Measurements from ENCODE around the gene OR2F2.

Gene OR2F2

DNA sequence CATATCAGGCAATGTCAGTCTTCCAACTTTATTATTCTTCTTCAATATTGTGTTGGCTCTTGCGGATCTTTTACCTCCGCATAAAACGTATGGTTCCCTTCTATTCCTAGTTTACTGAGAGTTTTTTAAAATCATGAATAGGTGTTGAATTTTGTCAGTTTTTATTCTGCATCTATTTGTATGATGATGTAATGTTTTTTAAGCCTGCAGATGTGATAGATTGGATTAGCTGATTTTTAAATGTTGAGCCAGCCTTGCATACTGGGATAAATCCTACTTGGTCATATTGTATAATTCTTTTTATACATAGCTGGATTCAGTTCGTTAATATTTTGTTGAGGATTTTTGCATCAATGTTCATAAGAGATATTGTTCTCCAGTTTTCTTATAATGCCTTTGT is 10.4 kb downstream of the OR2F2 start:
- Histone ChIP-seq H3K9ac (ENCODE audit: low read depth, low read length) (no peak overlapping the region), H3K4me1 (ENCODE audit: insufficient read depth, low read length) (no peaks in the 10 kb centered on the region), H3K36me3 (ENCODE audit: insufficient read depth, low read length) (no peaks in the 10 kb centered on the region), H3K9me3 (ENCODE audit: control insufficient read depth, insufficient read depth, low read length) (no peaks in the 10 kb centered on the region)

DNA sequence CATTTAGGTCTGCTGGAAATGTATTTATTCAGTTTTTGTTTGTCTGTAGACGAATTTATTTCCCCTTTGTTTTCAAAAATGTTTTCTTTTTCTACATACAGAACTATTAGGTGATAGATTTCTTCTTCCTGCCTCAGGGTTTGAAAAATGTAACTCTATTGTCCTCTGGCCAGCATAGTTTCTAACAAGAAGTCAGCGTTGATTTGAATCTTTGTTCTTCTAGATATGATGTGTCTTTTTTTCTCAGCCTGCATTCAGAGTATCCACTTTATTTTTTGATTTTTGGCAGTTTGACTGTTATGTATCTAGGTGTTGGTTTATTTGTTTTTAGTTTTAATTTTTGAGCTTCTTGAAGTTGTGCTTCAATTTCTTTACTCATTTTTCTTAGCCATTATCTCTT is 12.1 kb downstream of the OR2F2 start:
- H3K9me3 ChIP-seq (ENCODE audit: control insufficient read depth, insufficient read depth, low read length), result no peaks in the 10 kb centered on the region; the same call in 1 of the 2 replicates
- no peaks in the 10 kb centered on the region for H3K4me1 ChIP-seq (ENCODE audit: insufficient read depth, low read length)
- no peaks in the 10 kb centered on the region for H3K36me3 ChIP-seq (ENCODE audit: insufficient read depth, low read length)
- no peak overlapping the region for H3K9ac ChIP-seq (ENCODE audit: low read depth, low read length)

DNA sequence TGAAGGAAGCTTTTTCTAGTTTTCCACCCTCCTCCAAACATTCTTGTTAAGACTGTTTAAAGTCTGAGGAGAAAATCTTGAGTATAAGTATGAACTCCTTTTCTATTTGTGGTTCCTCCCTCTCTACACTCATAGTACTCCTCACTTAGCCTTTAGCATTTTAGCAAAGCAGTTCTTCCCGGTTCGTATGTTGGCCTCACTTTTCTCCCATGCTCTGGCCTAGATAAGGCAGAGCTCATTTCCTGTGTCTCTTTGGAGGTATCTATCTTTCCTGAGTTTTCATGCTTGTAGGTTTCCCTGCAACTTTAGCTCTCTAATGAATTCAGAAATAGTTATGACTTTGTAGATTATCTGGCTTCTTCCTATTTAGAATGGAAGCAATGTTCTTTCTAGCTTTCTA is 13.7 kb downstream of the OR2F2 start:
- no peak overlapping the region for H3K9ac ChIP-seq (ENCODE audit: low read depth, low read length)
- H3K4me1 ChIP-seq (ENCODE audit: insufficient read depth, low read length), result no peaks in the 10 kb centered on the region
- no peaks in the 10 kb centered on the region; the same call in 1 of the 2 replicates for H3K9me3 ChIP-seq (ENCODE audit: control insufficient read depth, insufficient read depth, low read length)
- no peaks in the 10 kb centered on the region for H3K36me3 ChIP-seq (ENCODE audit: insufficient read depth, low read length)

DNA sequence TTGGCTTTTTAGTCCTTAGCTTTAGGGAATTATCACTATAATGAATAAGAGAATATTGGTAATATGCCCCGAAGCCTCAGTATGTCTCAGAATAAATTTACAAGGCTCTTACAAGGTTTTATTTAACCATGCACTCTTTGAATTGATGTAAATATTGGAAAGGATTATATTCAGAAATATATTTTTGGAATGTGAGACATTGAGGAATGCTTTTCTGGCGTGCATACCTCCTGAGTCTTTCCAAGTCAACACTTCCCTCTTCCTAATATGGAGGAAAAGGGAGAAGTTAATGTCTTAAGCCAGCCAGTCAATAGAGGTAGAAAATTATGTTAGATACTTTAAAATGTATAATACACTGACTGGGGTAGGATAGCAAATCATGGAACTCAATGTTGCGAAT is 18.4 kb downstream of the OR2F2 start:
- Histone ChIP-seq H3K9me3 (ENCODE audit: control insufficient read depth, insufficient read depth, low read length) (no peaks in the 10 kb centered on the region; the same call in 1 of the 2 replicates), H3K9ac (ENCODE audit: low read depth, low read length) (no peak overlapping the region), H3K4me1 (ENCODE audit: insufficient read depth, low read length) (no peaks in the 10 kb centered on the region), H3K36me3 (ENCODE audit: insufficient read depth, low read length) (no peaks in the 10 kb centered on the region)

DNA sequence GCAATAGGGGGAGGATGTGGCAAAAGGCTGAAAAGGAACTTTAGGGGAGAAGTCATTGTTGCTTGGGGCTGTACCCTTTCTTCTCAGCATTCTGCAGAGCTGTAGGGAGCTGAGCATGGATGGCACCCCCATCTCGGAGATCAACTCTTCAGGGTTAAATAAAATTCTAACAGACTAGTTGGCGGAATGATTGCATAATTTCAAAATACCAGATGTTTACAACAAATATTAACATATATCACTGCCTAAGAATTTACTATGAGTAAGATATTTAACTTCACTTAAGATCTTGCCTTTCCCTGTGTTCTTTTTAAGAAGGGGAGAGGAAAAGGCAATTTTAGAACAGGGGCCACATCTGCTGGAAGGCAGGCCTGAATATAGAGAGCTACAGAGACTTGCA is 19.1 kb downstream of the OR2F2 start:
- no peak overlapping the region for H3K9ac ChIP-seq (ENCODE audit: low read depth, low read length)
- no peaks in the 10 kb centered on the region for H3K4me1 ChIP-seq (ENCODE audit: insufficient read depth, low read length)
- no peaks in the 10 kb centered on the region for H3K36me3 ChIP-seq (ENCODE audit: insufficient read depth, low read length)
- no peaks in the 10 kb centered on the region; the same call in 1 of the 2 replicates for H3K9me3 ChIP-seq (ENCODE audit: control insufficient read depth, insufficient read depth, low read length)

DNA sequence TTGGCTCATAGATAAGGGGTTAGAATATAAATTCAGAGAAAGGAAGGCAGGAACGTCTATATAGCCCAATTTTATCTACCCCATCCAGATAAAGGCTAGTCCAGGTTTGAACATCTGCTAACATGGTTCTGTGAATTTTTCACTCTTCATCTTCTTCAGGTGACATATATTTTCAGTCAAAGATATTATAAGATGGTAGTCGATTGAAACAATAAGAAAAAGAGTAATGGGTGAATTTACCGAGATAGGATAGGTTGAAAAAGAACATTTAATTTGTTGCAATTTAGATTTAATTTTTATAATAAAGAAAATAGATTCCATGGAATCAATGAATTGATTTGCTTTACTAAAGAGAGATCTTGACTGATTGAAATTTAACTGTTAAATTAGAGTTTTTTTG is 19.5 kb downstream of the OR2F2 start, which contains the start of gene OR2F1:
TSS of gene OR2F1 (plus strand) at position 301 of the 400 bp plus-strand sequence. CDS start 5,127 bp downstream, outside the sequence.
- Histone ChIP-seq H3K4me1 (ENCODE audit: insufficient read depth, low read length) (no peaks in the 10 kb centered on the region), H3K9ac (ENCODE audit: low read depth, low read length) (no peak within 1 kb of the TSS), H3K36me3 (ENCODE audit: insufficient read depth, low read length) (no peaks in the 10 kb centered on the region), H3K9me3 (ENCODE audit: control insufficient read depth, insufficient read depth, low read length) (no peaks in the 10 kb centered on the region; the same call in 1 of the 2 replicates)

DNA sequence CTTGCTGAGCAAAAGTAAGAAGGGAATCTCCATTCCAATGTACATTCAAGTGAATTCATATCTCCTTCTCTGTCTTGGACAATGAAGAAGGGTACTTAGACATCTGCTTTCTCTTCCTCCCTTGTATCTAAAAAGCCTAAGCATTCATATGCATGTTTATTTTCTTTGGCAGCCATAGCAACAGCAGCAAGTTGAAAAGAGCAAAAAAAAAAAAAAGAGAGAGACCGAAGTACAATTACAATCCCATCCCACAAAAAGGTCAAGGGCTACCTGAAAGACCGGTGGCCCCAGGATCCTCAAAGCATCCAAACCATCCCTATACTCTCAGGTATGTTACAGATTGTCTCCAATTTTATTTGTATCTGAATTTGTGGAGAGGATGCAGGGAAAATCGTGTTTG is 23.7 kb downstream of the OR2F2 start:
- Histone ChIP-seq H3K4me1 (ENCODE audit: insufficient read depth, low read length) (no peaks in the 10 kb centered on the region), H3K9ac (ENCODE audit: low read depth, low read length) (no peak overlapping the region), H3K9me3 (ENCODE audit: control insufficient read depth, insufficient read depth, low read length) (no peaks in the 10 kb centered on the region), H3K36me3 (ENCODE audit: insufficient read depth, low read length) (no peaks in the 10 kb centered on the region)

DNA sequence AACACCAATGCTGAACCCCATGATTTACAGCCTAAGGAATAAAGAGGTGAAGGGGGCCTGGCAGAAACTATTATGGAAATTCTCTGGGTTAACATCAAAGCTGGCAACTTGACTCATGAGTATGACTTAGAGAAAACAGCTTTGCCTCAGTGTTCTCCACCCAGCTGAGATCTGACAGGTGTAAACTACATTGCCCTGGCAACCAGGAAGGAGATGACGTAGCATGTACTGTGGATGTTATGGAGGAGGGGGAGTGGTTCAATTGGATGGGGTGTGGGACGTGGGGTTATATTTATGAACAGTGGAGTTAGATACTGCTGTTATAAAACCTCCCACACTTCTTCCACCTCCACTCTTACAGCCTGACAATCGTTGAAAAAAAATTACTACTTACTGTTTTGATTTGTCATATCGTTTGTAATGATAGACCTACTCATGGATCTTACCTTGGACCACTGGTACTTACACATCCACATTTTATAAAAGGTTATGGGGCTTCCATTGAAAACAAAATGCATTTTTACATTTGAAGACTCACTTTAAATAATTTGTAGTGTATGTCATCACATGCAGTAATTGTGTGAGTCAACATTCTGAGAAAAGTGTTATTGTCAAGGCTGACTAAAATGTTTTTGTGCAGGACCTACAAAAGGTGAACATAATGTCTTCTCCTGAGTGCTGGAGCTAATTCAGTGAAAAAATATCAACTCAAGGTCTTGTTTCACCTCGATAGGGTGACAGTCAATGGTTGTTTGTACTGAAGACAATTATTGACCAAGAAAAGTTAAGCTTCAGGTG is 26.0 kb downstream of the OR2F2 start:
- Histone ChIP-seq H3K9me3 (ENCODE audit: control insufficient read depth, insufficient read depth, low read length) (no peaks in the 10 kb centered on the region), H3K9ac (ENCODE audit: low read depth, low read length) (no peak overlapping the region), H3K36me3 (ENCODE audit: insufficient read depth, low read length) (no peaks in the 10 kb centered on the region), H3K4me1 (ENCODE audit: insufficient read depth, low read length) (no peaks in the 10 kb centered on the region)

DNA sequence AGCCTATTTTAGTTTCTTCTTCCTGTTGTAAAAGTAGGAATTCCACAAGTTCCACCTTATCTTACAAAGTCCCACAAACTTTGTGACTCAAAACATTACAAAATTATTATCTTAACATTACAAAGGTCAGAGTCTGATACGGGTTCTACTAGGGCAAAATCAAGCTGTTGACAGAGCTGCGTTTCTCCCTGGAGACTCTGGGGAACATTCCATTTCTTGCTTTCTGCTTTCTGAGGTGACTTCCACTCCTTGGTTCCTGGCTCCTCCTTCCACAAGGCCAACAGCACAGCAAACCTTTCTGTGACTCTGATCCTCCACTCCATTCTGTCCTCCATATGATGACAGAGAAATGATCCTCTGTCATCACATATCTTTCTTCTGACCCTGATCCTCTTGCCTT is 30.2 kb downstream of the OR2F2 start:
- Histone ChIP-seq H3K9ac (ENCODE audit: low read depth, low read length) (no peak overlapping the region), H3K36me3 (ENCODE audit: insufficient read depth, low read length) (no peaks in the 10 kb centered on the region), H3K9me3 (ENCODE audit: control insufficient read depth, insufficient read depth, low read length) (no peaks in the 10 kb centered on the region; the same call in 1 of the 2 replicates), H3K4me1 (ENCODE audit: insufficient read depth, low read length) (no peaks in the 10 kb centered on the region)

DNA sequence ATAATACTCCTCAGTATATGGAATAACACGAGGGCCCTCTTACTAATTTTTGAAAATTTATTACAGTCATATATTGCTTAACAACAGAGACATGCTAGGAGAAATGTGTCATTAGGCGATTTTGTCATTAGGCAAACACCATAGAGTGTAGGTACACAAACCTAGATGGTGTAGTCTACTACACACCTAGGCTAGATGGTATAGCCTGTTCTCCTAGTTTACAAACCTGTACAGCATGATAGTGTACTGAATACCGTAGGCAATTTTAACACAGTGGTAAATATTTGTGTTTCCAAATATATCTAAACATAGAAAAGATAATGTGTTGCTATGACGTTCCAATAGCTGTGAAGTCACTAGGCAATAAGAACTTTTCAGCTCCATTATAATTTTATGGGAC is 32.4 kb downstream of the OR2F2 start:
- Histone ChIP-seq H3K9ac (ENCODE audit: low read depth, low read length) (no peak overlapping the region), H3K36me3 (ENCODE audit: insufficient read depth, low read length) (no peaks in the 10 kb centered on the region)

DNA sequence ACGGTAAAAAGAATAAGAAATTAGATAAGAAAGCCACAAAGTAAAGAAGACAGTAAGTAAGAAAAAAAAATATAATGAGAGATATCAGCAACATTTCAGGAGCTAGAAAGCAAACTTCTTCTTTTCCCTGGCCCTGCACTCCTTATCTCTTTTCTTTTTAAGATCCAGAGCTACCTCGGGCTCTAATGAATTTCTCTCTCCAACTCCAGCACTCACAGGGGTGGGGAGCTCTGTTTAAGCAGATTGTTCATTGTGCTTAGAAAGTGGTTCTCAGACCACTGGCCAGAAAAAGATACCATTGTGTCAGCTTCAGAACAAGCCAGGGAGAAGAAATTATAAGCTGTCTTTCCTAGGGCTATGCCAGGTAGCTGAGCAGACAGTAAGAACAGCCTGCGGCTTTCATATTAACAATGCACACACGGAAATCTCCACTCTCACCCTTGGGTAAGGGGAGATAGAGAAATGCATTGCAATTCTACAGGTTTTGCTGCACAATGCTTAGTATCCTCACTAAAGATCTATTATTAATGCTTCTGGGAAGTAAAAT is 38.9 kb downstream of the OR2F2 start:
- Histone ChIP-seq H3K9ac (ENCODE audit: low read depth, low read length) (no peak overlapping the region), H3K9me3 (ENCODE audit: control insufficient read depth, insufficient read depth, low read length) (no peaks in the 10 kb centered on the region), H3K36me3 (ENCODE audit: insufficient read depth, low read length) (no peaks in the 10 kb centered on the region), H3K4me1 (ENCODE audit: insufficient read depth, low read length) (no peaks in the 10 kb centered on the region)

More for the DNA sequence above, 32.4 kb downstream of the OR2F2 start:
- no peaks in the 10 kb centered on the region for H3K4me1 ChIP-seq (ENCODE audit: insufficient read depth, low read length)
- no peaks in the 10 kb centered on the region; the same call in 1 of the 2 replicates for H3K9me3 ChIP-seq (ENCODE audit: control insufficient read depth, insufficient read depth, low read length)

DNA sequence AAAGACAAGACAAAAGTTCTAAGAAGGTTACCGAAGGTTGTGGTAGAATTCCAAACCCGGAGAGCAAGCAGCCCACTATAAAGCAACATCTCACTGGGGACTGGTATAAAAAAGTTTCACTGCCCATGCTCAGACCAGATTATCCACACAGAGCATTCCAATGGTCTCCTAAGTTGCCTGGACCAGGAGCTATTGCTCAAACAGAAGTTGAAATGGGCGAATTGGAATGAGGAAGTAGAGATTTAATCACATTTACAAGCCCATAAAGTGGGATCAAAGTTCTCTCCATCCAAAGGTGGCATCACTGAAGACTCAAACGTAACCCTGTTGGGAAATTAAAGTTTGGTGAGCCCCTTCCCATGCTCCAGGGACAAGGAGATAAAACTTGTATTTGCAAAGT is 39.4 kb downstream of the OR2F2 start:
- H3K9ac ChIP-seq (ENCODE audit: low read depth, low read length), result no peak overlapping the region
- no peaks in the 10 kb centered on the region for H3K9me3 ChIP-seq (ENCODE audit: control insufficient read depth, insufficient read depth, low read length)
- no peaks in the 10 kb centered on the region for H3K4me1 ChIP-seq (ENCODE audit: insufficient read depth, low read length)
- H3K36me3 ChIP-seq (ENCODE audit: insufficient read depth, low read length), result no peaks in the 10 kb centered on the region

DNA sequence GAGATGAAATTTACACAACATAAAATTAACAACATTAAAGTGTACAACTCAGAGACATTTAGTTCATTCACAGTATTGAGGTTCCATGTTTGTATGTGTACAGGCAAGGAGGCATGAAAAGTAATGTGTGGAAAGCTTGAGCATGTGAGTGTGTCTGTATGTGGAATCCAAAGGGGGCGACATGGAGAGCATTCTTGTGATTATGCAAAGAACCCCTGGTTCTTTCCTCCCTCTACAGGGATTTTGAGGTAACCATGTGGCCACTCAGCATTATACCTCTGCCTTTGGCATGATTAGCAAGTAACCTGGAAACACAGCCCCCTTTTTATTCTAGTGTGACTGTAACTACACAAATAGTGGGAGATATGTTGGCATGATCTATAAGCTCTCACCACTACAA is 40.6 kb downstream of the OR2F2 start:
- Histone ChIP-seq H3K36me3 (ENCODE audit: insufficient read depth, low read length) (no peaks in the 10 kb centered on the region), H3K9ac (ENCODE audit: low read depth, low read length) (no peak overlapping the region), H3K4me1 (ENCODE audit: insufficient read depth, low read length) (no peaks in the 10 kb centered on the region), H3K9me3 (ENCODE audit: control insufficient read depth, insufficient read depth, low read length) (no peaks in the 10 kb centered on the region)

DNA sequence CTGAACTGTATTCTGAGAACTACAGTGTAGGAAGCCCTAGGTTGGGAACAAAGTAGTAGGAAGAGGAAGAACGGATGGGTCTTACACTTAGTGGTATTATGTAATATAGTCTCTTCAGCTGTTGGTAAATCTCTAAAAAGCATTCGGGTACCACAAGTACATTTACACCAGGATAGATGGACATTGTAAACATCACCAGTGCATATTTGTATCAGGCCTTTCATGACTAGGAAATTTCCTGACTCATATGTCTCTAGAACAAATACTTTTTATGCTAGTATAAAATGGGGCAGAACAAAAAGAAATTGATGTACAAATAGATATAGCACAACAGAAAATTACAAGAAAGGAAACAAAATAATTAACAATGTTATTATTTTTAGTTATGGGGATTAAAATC is 43.6 kb downstream of the OR2F2 start:
- Histone ChIP-seq H3K36me3 (ENCODE audit: insufficient read depth, low read length) (no peaks in the 10 kb centered on the region), H3K9me3 (ENCODE audit: control insufficient read depth, insufficient read depth, low read length) (no peaks in the 10 kb centered on the region), H3K9ac (ENCODE audit: low read depth, low read length) (no peak overlapping the region), H3K4me1 (ENCODE audit: insufficient read depth, low read length) (no peaks in the 10 kb centered on the region)

DNA sequence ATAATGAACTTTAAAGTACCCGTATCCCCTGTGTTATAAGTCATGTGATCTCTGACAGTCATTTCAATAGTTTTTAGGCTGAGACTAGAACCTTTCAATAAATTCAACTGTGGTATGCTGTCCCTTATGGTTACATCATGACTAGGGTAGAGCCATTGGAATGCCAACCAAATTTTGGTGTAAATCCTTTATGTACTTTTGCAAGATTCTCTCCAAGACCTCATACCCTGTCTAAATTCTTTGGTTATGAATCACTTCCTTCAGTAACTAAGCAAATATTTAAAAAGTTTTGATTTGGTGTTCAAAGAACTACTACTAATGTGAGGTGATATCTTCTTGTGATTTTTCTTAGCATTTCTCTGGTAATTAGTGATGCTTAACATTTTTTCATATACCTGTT is 44.3 kb downstream of the OR2F2 start:
- H3K36me3 ChIP-seq (ENCODE audit: insufficient read depth, low read length), result no peaks in the 10 kb centered on the region
- H3K4me1 ChIP-seq (ENCODE audit: insufficient read depth, low read length), result no peaks in the 10 kb centered on the region
- no peaks in the 10 kb centered on the region for H3K9me3 ChIP-seq (ENCODE audit: control insufficient read depth, insufficient read depth, low read length)
- no peak overlapping the region for H3K9ac ChIP-seq (ENCODE audit: low read depth, low read length)
